SK-N-SH treated with all-trans-retinoic acid at 6 μM for 48 hours (cell line): ENCODE results near the gene DDX27.

Source experiments
- ATAC-seq: fragments of 200-7000 bp; cut with Tn5 transposase; 3 replicates; pipeline ENCODE4 v1.9.1; 2020; ENCODE audit warnings: mild to moderate bottlenecking, moderate library complexity
- ARNTL ChIP-seq: fragments of 450-650 bp; formaldehyde crosslinking; IDR thresholded peaks from 2 replicates; pipeline ENCODE4 v1.5.0; 2020; ENCODE audit warnings: low read depth, mild to moderate bottlenecking, moderate library complexity, borderline replicate concordance
- BACH2 ChIP-seq: fragments of 250-450 bp; sonication (Bioruptor Pico); IDR thresholded peaks from 2 replicates; pipeline ENCODE4 v1.9.0; 2021; ENCODE audit warnings: mild to moderate bottlenecking, borderline replicate concordance
- CREB5 ChIP-seq: fragments of 250-450 bp; sonication (Bioruptor Pico); IDR thresholded peaks from 2 replicates; pipeline ENCODE4 v1.5.1; 2020; ENCODE audit warnings: low read depth, mild to moderate bottlenecking, moderate library complexity
- CSDC2 ChIP-seq: fragments of 250-450 bp; sonication (Bioruptor Pico); IDR thresholded peaks from 2 replicates; pipeline ENCODE4 v1.5.0; 2020; ENCODE audit warnings: mild to moderate bottlenecking, moderate library complexity
- CSRNP3 ChIP-seq: fragments of 250-450 bp; sonication (Bioruptor Pico); IDR thresholded peaks from 2 replicates; pipeline ENCODE4 v1.5.1; 2021; ENCODE audit warnings: mild to moderate bottlenecking, moderate library complexity
- ESRRG ChIP-seq: fragments of 250-450 bp; sonication (Bioruptor Pico); IDR thresholded peaks from 2 replicates; pipeline ENCODE4 v1.6.1; 2021; ENCODE audit warnings: mild to moderate bottlenecking
- GLIS3 ChIP-seq: fragments of 250-450 bp; sonication (Bioruptor Pico); IDR thresholded peaks from 2 replicates; pipeline ENCODE4 v1.5.0; 2020; ENCODE audit warnings: mild to moderate bottlenecking, moderate library complexity
- ISL1 ChIP-seq: fragments of 250-450 bp; sonication (Bioruptor Pico); IDR thresholded peaks from 2 replicates; pipeline ENCODE4 v2.1.2; 2022; ENCODE audit warnings: mild to moderate bottlenecking, moderate library complexity
- OSR1 ChIP-seq: fragments of 250-450 bp; sonication (Bioruptor Pico); IDR thresholded peaks from 2 replicates; pipeline ENCODE4 v1.8.0; 2022; ENCODE audit warnings: moderate library complexity, mild to moderate bottlenecking, inconsistent platforms
- PATZ1 ChIP-seq: fragments of 250-450 bp; sonication (Bioruptor Pico); IDR thresholded peaks from 2 replicates; pipeline ENCODE4 v1.8.0; 2020; ENCODE audit warnings: mild to moderate bottlenecking, moderate library complexity, borderline replicate concordance
- RARB ChIP-seq: fragments of 250-450 bp; sonication (Bioruptor Pico); IDR thresholded peaks from 2 replicates; pipeline ENCODE4 v1.8.0; 2021; ENCODE audit warnings: mild to moderate bottlenecking, moderate library complexity
- SNAI2 ChIP-seq: fragments of 250-450 bp; sonication (Bioruptor Pico); IDR thresholded peaks from 2 replicates; pipeline ENCODE4 v1.5.0; 2020; ENCODE audit warnings: mild to moderate bottlenecking, moderate library complexity
- TCF4 ChIP-seq: fragments of 250-450 bp; sonication (Bioruptor Pico); IDR thresholded peaks from 2 replicates; pipeline ENCODE4 v1.8.0; 2021; ENCODE audit warnings: mild to moderate bottlenecking, moderate library complexity, borderline replicate concordance
- TOX ChIP-seq: fragments of 250-450 bp; sonication (Bioruptor Pico); IDR thresholded peaks from 2 replicates; pipeline ENCODE4 v1.8.0; 2021; ENCODE audit warnings: mild to moderate bottlenecking, moderate library complexity, borderline replicate concordance
- ZC3H10 ChIP-seq: fragments of 250-450 bp; sonication (Bioruptor Pico); IDR thresholded peaks from 2 replicates; pipeline ENCODE4 v1.5.1; 2021; ENCODE audit warnings: mild to moderate bottlenecking, moderate library complexity
- ZFP3 ChIP-seq: fragments of 250-450 bp; sonication (Bioruptor Pico); IDR thresholded peaks from 2 replicates; pipeline ENCODE4 v1.5.0; 2020; ENCODE audit warnings: mild to moderate bottlenecking, moderate library complexity
- ZFP30 ChIP-seq: fragments of 450-650 bp; formaldehyde crosslinking; IDR thresholded peaks from 2 replicates; pipeline ENCODE4 v1.5.0; 2022; ENCODE audit warnings: mild to moderate bottlenecking, moderate library complexity
- ZNF565 ChIP-seq: fragments of 450-650 bp; formaldehyde crosslinking; conservative IDR thresholded peaks from 2 replicates; pipeline ENCODE4 v1.5.0; 2020; ENCODE audit warnings: low read depth, mild to moderate bottlenecking, moderate library complexity
- ZNF70 ChIP-seq: fragments of 450-650 bp; formaldehyde crosslinking; IDR thresholded peaks from 2 replicates; pipeline ENCODE4 v1.5.0; 2020; ENCODE audit warnings: mild to moderate bottlenecking, moderate library complexity
- ZNF8 ChIP-seq: fragments of 450-650 bp; formaldehyde crosslinking; IDR thresholded peaks from 2 replicates; pipeline ENCODE4 v1.5.0; 2020; ENCODE audit warnings: mild to moderate bottlenecking, moderate library complexity
- TF ChIP-seq, protein P1 (sequence below): fragments of 250-450 bp; sonication (Bioruptor Pico); IDR thresholded peaks from 2 replicates; pipeline ENCODE4 v1.8.0; 2021; ENCODE audit warnings: low read depth, mild to moderate bottlenecking, moderate library complexity, borderline replicate concordance
- TF ChIP-seq, protein P2 (sequence below): fragments of 250-450 bp; sonication (Bioruptor Pico); IDR thresholded peaks from 2 replicates; pipeline ENCODE4 v1.5.0; 2020; ENCODE audit warnings: mild to moderate bottlenecking, moderate library complexity

DDX27 gene

DNA sequence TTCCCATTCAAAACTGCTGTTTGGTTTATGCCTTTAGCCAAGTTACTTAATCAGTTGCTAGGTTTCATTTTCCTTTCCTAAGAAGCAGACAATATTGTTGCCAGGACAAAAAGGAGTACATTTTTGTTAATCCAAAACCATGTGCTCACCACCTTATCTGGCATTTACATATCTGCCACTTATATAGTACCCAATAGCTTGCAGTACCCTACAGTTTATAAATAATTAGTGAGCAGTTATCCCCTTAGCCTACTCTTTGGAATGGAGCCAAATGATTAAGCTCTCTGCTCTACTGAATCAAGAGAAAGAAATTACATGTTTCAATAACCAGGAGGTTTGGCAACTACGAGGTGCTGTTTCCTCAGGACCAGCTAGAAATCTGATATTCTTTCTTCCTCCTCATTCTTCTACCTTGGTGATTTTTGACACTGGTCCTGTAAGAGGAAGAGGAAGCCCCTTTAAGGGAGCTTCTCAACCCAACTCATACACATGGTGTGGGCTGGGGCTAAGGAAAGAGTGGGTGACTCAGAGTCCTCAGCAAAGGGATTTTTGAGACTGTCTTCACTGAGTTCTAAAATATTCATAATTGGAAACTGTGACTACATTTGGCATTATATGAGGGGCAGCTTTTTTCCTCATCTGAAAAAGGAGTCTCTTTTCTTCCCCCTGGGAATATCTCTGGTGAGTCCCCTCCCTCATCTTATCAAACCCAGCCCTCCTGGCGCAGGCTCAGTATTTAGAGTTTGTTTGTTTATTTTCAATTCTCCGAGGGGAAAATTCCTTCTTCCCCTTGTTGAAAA lies 57.1 kb downstream of the DDX27 start:
- peak; percentile 9; the same call in 1 of the 3 replicates for ATAC-seq
- TF ChIP-seq ZFP30 (no peak), GLIS3 (CRISPR knock-in tag) (no peak), BACH2 (CRISPR knock-in tag) (no peak), TCF4 (CRISPR knock-in tag) (no peak), ZNF70 (no peak), SNAI2 (no peak), CREB5 (CRISPR knock-in tag) (no peak), ZFP3 (CRISPR knock-in tag) (no peak), OSR1 (CRISPR knock-in tag) (no peak), ESRRG (no peak), PATZ1 (CRISPR knock-in tag) (no peak)
- TF ChIP-seq, all 23 proteins: peak for 0

DNA sequence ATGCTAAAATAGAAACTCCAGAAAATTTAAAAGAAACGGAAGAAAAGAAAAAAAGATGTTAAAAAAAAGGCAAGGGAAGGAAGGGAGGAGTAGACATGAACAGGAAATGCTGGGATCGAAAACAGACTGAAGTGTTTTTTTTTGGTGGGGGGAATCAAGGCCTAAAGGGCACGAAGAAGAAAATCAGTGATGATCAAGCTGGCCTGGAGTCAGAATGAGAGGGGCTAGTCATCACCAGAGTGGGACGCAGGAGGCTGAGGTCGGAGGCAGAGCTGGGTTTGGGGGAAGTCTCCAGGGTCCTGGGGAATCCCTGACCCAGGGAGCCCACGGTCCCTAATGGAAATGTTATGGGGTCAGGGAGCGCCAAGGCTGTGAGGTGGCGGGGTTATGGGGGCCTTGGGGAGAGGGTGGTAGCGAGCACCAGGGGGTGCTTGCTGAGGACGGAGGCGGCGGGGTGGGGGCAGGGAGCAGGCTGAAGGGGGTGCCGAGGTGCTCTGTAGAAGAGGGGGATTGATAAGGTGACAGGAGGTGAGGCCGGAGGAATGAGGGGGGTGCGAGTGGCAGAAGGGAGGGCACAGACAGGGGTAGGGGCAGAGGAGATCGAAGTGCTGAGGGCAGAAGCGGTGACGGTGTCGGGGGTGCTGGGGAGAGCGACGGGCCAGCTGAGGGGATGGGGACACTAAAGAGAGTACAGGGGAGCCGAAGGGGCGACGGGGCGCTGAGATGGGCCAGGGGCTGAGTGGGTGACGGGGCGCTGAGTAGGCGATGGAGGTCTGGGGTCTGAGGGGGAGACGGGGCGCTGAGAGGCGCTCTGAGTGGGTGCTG lies 58.0 kb downstream of the DDX27 start:
- no peak for TF ChIP-seq ZC3H10 (CRISPR knock-in tag)
- no peak for TF ChIP-seq OSR1 (CRISPR knock-in tag)
- TF ChIP-seq CREB5 (CRISPR knock-in tag) = no peak
- TF ChIP-seq RARB (CRISPR knock-in tag) = no peak
- TF ChIP-seq TOX (CRISPR knock-in tag) = no peak
- TF ChIP-seq CSDC2 = no peak
- TF ChIP-seq, protein P1, sequence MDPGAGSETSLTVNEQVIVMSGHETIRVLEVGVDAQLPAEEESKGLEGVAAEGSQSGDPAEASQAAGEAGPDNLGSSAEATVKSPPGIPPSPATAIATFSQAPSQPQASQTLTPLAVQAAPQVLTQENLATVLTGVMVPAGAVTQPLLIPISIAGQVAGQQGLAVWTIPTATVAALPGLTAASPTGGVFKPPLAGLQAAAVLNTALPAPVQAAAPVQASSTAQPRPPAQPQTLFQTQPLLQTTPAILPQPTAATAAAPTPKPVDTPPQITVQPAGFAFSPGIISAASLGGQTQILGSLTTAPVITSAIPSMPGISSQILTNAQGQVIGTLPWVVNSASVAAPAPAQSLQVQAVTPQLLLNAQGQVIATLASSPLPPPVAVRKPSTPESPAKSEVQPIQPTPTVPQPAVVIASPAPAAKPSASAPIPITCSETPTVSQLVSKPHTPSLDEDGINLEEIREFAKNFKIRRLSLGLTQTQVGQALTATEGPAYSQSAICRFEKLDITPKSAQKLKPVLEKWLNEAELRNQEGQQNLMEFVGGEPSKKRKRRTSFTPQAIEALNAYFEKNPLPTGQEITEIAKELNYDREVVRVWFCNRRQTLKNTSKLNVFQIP = no peak
- TF ChIP-seq ESRRG = no peak
- TF ChIP-seq ISL1 (CRISPR knock-in tag) = no peak
- TF ChIP-seq CSRNP3 = no peak
- TF ChIP-seq ARNTL (CRISPR knock-in tag) = no peak
- TF ChIP-seq ZFP30 = no peak
- peak; percentile 5 for ATAC-seq

GRCh38 chr20:49277786-49278035 lies 58.5 kb downstream of the DDX27 start:
- ATAC-seq = no peak
- TF ChIP-seq, protein P2, sequence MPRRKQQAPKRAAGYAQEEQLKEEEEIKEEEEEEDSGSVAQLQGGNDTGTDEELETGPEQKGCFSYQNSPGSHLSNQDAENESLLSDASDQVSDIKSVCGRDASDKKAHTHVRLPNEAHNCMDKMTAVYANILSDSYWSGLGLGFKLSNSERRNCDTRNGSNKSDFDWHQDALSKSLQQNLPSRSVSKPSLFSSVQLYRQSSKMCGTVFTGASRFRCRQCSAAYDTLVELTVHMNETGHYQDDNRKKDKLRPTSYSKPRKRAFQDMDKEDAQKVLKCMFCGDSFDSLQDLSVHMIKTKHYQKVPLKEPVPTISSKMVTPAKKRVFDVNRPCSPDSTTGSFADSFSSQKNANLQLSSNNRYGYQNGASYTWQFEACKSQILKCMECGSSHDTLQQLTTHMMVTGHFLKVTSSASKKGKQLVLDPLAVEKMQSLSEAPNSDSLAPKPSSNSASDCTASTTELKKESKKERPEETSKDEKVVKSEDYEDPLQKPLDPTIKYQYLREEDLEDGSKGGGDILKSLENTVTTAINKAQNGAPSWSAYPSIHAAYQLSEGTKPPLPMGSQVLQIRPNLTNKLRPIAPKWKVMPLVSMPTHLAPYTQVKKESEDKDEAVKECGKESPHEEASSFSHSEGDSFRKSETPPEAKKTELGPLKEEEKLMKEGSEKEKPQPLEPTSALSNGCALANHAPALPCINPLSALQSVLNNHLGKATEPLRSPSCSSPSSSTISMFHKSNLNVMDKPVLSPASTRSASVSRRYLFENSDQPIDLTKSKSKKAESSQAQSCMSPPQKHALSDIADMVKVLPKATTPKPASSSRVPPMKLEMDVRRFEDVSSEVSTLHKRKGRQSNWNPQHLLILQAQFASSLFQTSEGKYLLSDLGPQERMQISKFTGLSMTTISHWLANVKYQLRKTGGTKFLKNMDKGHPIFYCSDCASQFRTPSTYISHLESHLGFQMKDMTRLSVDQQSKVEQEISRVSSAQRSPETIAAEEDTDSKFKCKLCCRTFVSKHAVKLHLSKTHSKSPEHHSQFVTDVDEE = no peak
- TF ChIP-seq ZNF8 (CRISPR knock-in tag) = no peak
- no peak for TF ChIP-seq CSDC2
- no peak for TF ChIP-seq BACH2 (CRISPR knock-in tag)
- no peak for TF ChIP-seq ZNF565 (CRISPR knock-in tag)
- no peak for TF ChIP-seq GLIS3 (CRISPR knock-in tag)
